DMS79 (cell line): ENCODE measurements around the gene EIF3D.
A peak's percentile ranks its signal among the peaks of the same experiment; 100 is the strongest.
"Not testable (repeated sequence)": the region's sequence is repeated elsewhere in the genome, so short reads cannot be mapped to it uniquely, and the experiment has no call there.

Source experiments
- DNase-seq: peaks from one replicate; lab custom pipeline; 2025; lab: John Stamatoyannopoulos, UW

EIF3D gene

DNA sequence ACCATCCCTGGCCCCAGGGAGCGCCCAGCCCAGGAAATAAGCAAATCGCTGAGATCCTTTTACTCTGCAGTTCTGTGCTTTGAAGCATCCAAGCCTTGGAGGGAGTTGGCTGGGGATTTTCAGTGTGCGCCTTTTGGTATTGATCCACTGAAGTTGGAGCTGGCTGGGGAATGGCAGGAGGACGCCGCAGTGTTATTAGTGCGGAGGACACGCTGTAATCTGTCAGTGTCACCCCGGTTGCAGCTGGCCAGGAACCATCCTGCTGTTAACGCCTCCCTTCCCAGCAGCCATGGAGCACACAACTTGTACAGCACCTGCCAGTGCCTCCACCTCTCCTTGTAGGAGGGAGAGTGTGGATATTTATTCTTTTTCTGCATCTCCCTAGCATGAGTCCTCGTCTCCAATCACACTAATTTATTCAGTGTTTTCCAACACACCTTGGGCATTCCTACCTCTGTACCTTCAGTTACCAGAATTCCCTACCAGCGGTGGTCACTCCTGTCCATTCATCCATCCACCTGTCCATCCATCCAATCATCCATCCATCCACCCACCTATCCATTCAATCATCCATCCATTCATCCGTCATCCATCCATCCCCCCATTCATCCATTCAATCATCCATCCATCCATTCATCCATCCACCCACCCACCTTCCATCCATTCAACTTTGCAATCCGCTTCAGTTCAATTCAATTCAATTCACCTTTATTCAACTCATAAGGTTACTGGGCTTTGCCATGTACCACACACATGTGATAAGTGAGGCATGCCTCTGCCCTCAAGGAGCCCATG is 21.9 kb upstream of the EIF3D start:
- DNase-seq = no peak

DNA sequence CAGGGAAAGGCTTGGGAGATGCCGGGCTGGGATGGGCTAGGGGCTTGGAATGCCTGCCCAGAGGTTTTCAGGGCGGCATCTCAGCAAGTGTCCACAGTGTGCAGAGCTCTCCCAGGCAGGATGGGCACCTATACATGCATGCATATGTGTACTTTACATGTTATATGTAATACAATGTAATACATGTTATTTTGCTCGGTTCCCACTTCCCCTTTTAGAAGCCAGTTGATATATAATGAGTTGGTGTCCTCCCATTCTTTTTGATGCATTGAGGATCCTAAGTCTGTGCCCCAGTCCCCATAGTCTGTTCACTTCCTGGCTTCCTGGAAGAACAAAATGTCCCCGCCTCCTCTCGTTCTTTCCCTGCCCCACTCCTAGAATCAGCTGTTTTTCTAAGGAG is 20.1 kb upstream of the EIF3D start:
- DNase-seq = no peak

DNA sequence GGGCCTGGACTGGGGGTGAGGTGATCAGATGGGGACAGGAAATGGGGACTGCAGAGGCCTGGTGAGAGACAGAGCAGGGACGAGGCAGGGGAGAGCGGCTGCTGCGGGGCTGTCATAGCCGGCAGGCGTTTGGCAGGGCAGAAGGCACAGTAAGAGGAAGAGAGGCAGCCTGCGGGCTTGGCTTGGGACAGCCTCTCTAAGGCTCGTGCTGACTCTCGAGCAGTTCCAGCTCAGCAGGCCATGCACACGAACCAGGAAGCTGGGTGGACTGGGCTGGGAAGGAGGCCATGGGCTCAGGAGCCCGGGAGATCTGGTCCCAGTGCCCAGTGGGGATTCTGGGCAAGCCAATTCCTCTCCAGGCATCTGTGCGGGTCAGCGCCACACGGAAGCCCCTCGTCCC is 19.6 kb upstream of the EIF3D start:
- no peak for DNase-seq

DNA sequence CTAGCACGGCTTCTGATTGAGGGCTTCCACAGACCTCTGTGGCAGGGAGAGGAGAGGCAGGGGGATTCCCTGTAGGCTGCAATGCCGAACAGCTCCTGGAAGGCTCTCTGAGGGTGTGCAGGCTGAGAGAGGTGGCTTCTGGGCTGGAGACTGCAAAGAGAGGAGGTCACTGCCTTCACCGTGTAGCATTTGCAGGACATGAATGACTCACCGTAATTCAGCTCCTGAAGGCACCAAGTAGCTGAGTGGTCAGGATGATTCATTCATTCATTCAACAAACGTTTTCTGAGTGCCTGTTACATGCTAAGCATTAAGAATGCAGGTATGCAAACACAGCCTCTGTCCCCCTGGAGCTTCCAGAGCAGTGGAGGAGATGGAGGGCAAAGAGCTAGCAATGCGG is 18.0 kb upstream of the EIF3D start:
- no peak for DNase-seq

DNA sequence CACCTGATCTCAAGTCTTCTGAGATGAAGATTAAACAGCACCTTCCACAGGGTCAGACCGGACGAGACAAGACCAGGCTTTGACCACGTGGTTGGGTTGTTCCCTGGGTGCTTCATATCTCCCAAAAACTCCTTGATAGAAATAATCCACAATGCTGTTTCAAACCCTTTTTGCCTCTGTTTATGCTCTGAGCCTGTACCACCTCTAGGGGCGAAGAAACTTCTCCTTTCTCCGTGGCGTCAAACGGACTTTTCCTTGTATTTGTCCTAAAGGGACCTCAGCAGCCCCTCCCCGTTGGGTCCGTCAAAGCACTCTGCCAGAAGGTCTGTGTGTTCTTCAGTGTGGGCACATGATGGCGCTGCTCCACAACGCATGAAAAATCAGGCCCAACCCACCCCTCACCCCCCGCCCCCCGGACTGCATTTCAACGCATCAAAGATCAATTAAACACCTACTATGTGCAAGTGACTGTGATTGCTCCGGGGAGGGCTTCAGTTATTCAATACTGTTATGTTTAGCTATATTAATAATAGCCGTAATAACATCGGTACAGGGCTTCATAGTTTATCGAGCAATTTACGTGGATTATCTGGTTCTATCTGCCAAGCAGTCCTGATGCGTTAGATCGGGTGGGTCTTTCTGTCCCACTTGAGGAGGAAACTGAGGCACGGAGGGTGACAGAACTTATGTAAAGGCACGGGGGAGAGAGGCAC is 17.3 kb upstream of the EIF3D start:
- no peak for DNase-seq

- DNase-seq = no peak
Measured at GRCh38 chr22:36544107-36544620, 15.2 kb upstream of the EIF3D start.

DNA sequence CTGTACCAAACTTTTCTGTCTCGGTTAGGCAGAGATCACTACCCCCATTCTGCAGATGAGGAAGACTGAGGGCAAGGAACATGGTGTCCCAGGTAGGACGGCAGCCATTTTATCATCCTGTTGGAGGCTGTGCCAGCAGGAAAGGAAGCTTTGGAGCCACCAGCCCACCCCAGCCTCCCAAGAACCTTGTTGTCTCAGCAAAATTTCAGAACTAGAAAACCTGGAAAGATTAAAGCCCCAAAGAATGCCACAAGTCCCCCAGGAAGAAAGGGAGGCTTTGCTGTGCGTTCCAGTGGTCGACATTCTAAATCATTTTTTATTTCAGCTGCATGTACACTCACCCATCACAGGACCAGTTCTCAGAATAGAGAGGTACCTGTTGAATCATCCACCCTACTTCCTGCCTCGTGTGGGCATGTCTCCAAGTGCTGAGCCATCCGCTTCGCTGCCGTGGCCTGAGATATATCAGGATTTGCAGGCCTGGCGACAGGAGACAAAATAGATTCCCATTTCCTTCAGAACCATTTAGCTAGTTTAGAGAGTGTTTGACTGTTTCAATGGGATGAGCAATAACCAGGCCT is 13.0 kb upstream of the EIF3D start:
- no peak for DNase-seq

DNA sequence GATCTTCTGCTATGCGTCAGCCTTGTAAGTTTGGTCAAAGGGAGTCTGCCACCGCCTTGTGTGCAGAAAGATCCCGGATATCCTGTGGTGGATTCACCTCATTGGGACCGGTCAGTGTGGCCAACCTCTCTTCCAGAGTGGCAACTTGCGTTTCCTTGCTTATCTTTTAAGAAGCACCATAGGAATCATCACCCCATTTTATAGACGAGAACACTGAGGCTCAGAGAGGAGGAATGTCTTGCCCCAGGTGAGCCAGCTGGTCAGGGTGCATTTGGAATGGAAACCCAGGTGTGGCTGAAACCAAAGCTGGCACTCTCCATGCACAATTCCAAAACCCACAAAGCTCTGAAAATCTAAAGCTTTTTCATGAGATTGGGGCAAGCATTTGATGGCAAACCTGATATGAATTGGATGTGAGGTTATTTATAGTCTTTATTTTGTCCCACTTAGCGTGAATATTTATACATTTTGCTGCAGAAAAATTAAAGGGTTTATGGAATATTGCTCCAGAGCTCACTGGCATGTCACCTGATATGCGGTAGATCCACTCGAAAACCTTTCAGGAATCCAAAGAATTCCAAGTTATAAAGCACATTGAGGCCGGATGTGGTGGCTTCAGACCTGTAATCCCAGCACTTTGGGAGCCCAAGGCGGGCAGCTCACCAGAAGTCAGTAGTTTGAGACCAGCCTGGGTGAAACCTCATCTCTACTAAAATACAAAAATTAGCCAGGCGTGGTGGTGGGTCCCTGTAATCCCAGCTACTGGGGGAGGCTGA is 12.1 kb upstream of the EIF3D start:
- DNase-seq = no peak

DNA sequence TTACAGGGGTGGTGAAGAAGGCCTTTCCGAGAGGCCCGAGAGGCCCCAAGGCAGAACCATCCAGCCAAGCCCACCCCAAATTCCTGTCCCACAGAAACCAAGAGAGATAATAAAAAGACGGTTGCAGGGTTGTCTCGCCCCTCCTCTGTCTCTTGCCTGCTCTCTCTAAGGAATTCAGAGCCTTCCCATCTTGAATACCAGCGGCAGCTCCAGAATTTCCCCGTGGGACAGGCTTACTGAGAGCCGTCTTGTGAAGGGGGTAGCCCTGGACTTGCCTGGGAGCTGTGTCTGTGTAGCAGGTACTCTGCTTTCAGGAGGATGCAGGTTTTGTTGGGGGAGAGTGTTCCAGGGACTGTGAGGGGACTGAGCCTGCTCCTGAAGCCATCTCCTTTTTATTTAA is 9.6 kb upstream of the EIF3D start:
- no peak for DNase-seq

- DNase-seq = peak; percentile 70
Measured at GRCh38 chr22:36536717-36537116, 7.8 kb upstream of the EIF3D start.

GRCh38 chr22:36533320-36533719 is 4.4 kb upstream of the EIF3D start:
- DNase-seq = not testable (repeated sequence)

DNA sequence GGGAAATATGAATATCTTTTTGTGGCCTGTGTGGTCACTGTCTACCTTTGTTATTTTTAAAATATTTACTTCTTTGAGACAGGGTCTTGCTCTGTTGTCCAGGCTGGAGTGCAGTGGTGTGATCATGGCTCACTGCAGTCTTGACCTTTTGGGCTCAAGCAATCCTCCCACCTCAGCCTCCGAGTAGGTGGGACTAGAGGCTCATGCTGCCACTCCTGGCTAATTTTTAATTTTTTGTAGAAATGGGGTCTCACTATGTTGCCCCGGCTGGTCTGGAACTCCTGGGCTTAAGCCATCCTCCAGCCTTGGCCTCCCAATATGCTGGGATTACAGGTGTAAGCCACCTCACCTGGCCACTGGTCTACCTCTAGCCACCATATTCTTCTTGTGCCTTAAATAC is 3.5 kb upstream of the EIF3D start:
- no peak for DNase-seq

GRCh38 chr22:36528341-36528740 is 625 bp downstream of the EIF3D start:
- no peak for DNase-seq

GRCh38 chr22:36522662-36523061 is 6.3 kb downstream of the EIF3D start:
- DNase-seq = no peak

DNA sequence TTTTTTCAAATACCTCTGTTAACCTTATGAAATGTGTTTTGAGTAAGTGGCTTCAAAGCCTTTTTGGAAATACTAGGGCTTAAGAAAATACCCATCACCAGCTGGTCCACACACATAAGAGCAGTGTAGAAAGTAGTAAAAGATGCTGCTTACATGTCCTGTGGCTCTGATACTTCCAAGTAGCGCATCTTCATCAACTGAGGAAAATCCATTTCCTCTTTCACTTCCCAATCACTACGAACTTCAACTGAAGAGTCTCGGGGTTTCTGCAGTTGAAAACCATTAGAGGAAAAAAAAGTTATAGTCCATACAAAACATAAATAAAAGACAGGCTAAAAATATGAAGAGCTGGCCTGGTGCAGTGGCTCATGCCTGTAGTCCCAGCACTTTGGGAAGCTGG is 8.5 kb downstream of the EIF3D start:
- no peak for DNase-seq

GRCh38 chr22:36519906-36520305 is 9.1 kb downstream of the EIF3D start:
- not testable (repeated sequence) for DNase-seq

DNA sequence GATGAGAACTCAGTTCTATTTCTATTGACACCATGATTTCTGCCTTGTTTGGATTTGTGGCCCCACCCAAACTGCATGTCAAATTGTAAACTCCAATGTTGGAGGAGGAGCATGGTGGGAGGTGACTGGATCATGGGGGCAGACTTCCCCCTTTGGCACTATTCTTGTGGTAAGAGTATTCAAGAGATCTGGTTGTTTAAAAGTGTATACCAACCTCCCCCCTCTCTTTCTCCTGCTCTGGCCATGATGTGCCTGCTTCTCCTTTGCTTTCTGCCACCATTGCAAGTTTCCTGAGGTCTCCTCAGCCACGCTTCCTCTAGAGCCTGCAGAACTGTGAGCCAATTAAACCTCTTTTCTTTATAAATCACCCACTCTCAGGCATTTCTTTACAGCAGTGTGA is 14.2 kb downstream of the EIF3D start:
- no peak for DNase-seq

GRCh38 chr22:36512991-36513390 is 16.0 kb downstream of the EIF3D start:
- no peak for DNase-seq

GRCh38 chr22:36512333-36512732 is 16.6 kb downstream of the EIF3D start:
- DNase-seq = no peak

- DNase-seq = no peak
Measured at GRCh38 chr22:36510966-36511881, 17.7 kb downstream of the EIF3D start.

DNA sequence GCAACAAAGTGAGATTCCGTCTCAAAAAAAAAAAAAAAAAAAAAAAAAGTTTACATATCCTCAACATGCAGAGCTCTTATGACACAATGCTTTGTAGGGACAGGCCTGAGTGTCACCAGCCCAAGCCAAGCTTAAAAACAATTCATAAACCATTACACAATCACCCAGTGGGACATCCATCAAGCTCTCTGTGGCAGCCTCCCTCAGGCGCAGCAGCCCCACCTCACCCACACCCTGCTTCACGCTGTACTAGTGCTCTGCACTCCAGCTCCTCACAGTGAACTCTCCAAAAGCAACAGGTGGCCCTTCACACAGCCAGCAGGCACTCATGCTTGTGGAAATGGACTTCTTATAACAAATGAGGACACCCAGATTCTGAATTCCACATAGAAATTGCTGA is 18.6 kb downstream of the EIF3D start:
- no peak for DNase-seq
